HG02938 (cell line): ENCODE measurements around the gene TBC1D24.

ENCODE experiments used
- ATAC-seq: cut with Tn5 transposase; IDR thresholded peaks from one replicate; pipeline ENCODE4 v1.9.1; 2021; ENCODE audit warnings: mild to moderate bottlenecking, moderate library complexity; ENCODE audit not compliant: unreplicated experiment

TBC1D24 gene

GRCh38 chr16:2481676-2482075 is 6.7 kb downstream of the TBC1D24 start:
- ATAC-seq, result no peak

- ATAC-seq, result no peak
These were observed 7.3 kb downstream of the TBC1D24 start for GRCh38 chr16:2482249-2482648.

- ATAC-seq, result no peak
These were observed 8.0 kb downstream of the TBC1D24 start for GRCh38 chr16:2482708-2483534.

GRCh38 chr16:2483939-2484897 is 9.3 kb downstream of the TBC1D24 start:
- no peak for ATAC-seq

GRCh38 chr16:2484898-2485508 is 10.1 kb downstream of the TBC1D24 start:
- ATAC-seq, result no peak

GRCh38 chr16:2485811-2486507 is 11.0 kb downstream of the TBC1D24 start:
- ATAC-seq, result no peak

GRCh38 chr16:2486645-2487516 is 12.0 kb downstream of the TBC1D24 start:
- no peak for ATAC-seq

GRCh38 chr16:2487517-2487842 is 12.6 kb downstream of the TBC1D24 start:
- no peak for ATAC-seq

GRCh38 chr16:2487903-2488531 is 13.1 kb downstream of the TBC1D24 start:
- ATAC-seq, result no peak

GRCh38 chr16:2489581-2489980 is 14.7 kb downstream of the TBC1D24 start:
- ATAC-seq, result no peak

- no peak for ATAC-seq
These were observed 15.5 kb downstream of the TBC1D24 start for GRCh38 chr16:2490190-2491105.

- no peak for ATAC-seq
These were observed 17.4 kb downstream of the TBC1D24 start for GRCh38 chr16:2492292-2492691.

GRCh38 chr16:2493605-2494004 is 18.7 kb downstream of the TBC1D24 start:
- no peak for ATAC-seq

GRCh38 chr16:2494616-2495015 is 19.7 kb downstream of the TBC1D24 start:
- no peak for ATAC-seq

- ATAC-seq, result no peak
These were observed 20.1 kb downstream of the TBC1D24 start for GRCh38 chr16:2495041-2495440.

GRCh38 chr16:2496223-2497115 is 21.5 kb downstream of the TBC1D24 start:
- no peak for ATAC-seq

GRCh38 chr16:2497116-2497630 is 22.2 kb downstream of the TBC1D24 start:
- no peak for ATAC-seq
